K562 (cell line): ENCODE data around the gene FAM98C. TPM values are rescaled to one million over a fixed set of nuclear protein-coding genes. Genes with fewer than 3 reads are reported as not detected.

ENCODE experiments used
- CBFB ChIP-seq: sonication (generic); formaldehyde crosslinking; IDR thresholded peaks from 2 replicates; pipeline ENCODE4 v1.4.0; 2020; ENCODE audit warnings: mild to moderate bottlenecking, missing genetic modification reagents
- CEBPB ChIP-seq: fragments of 450-650 bp; IDR thresholded peaks from 2 replicates; pipeline ENCODE4 v1.6.1; 2016; ENCODE audit warnings: missing genetic modification characterization, missing compliant biosample characterization
- DPF2 ChIP-seq: fragments of 450-650 bp; IDR thresholded peaks from 2 replicates; pipeline ENCODE4 v1.6.1; 2016
- EHMT2 ChIP-seq: fragments of 450-650 bp; IDR thresholded peaks from 2 replicates; pipeline ENCODE4 v1.6.1; 2018; ENCODE audit warnings: antibody characterized with exemption
- ELF1 ChIP-seq: fragments of 200-800 bp; sonication (Bioruptor generic); IDR thresholded peaks from 2 replicates; pipeline ENCODE4 v1.6.1; 2016; ENCODE audit warnings: missing genetic modification characterization, missing compliant biosample characterization
- EZH2 ChIP-seq: IDR thresholded peaks from 2 replicates; pipeline ENCODE4 v1.6.1; 2012; ENCODE audit warnings: low read depth, mild to moderate bottlenecking, inconsistent platforms, low read length, borderline replicate concordance
- IRF2 ChIP-seq: sonication (generic); formaldehyde crosslinking; IDR thresholded peaks from 2 replicates; pipeline ENCODE4 v1.8.1; 2022; ENCODE audit warnings: mild to moderate bottlenecking, missing genetic modification reagents
- JUNB ChIP-seq: fragments of 450-650 bp; formaldehyde crosslinking; conservative IDR thresholded peaks from 2 replicates; pipeline ENCODE4 v1.4.0; 2020; ENCODE audit warnings: mild to moderate bottlenecking
- MYC ChIP-seq, 2 experiments: fragments of 250-450 bp in 1 of 2; sonication (Bioruptor Pico) in 1 of 2; IDR thresholded peaks; 2 replicates each; pipeline versions ENCODE4 v1.5.1 to v1.6.1; 2012 to 2021; ENCODE audit warnings: low read depth in 2 of 2, borderline replicate concordance in 1 of 2, improper control_type of control experiment in 1 of 2, low read length in 1 of 2, mild to moderate bottlenecking in 1 of 2, moderate library complexity in 1 of 2
- NEUROD1 ChIP-seq: fragments of 150-350 bp; IDR thresholded peaks from 2 replicates; pipeline ENCODE4 v1.6.1; 2014; ENCODE audit warnings: borderline replicate concordance, low read length, low read depth; ENCODE audit not compliant: partially characterized antibody
- NFRKB ChIP-seq: fragments of 450-650 bp; IDR thresholded peaks from 2 replicates; pipeline ENCODE4 v1.6.1; 2016; ENCODE audit warnings: low read depth
- NR3C1 ChIP-seq: sonication (generic); formaldehyde crosslinking; IDR thresholded peaks from 2 replicates; pipeline ENCODE4 v1.8.1; 2022; ENCODE audit warnings: missing genetic modification reagents
- PPARD ChIP-seq: fragments of 250-450 bp; sonication (Bioruptor Pico); IDR thresholded peaks from 2 replicates; pipeline ENCODE4 v1.8.0; 2022; ENCODE audit warnings: inconsistent platforms, mild to moderate bottlenecking, moderate library complexity
- RAD21 ChIP-seq, 2 experiments: fragments of 250-450 bp in 1 of 2; fragments of 450-650 bp in 1 of 2; sonication (Bioruptor Pico) in 1 of 2; formaldehyde crosslinking in 1 of 2; IDR thresholded peaks in 1 of 2; conservative IDR thresholded peaks in 1 of 2; 2 replicates each; pipeline versions ENCODE4 v1.4.0 to v1.8.0; 2020 to 2022; ENCODE audit warnings: mild to moderate bottlenecking in 2 of 2, moderate library complexity in 1 of 2
- RB1 ChIP-seq: fragments of 450-650 bp; IDR thresholded peaks from 2 replicates; pipeline ENCODE4 v1.6.1; 2017; ENCODE audit warnings: low read depth, mild to moderate bottlenecking
- RBFOX2 ChIP-seq: fragments of 200-400 bp; formaldehyde crosslinking; IDR thresholded peaks from 2 replicates; pipeline ENCODE4 v1.6.1; 2017; ENCODE audit warnings: low read depth, mild to moderate bottlenecking, low read length, moderate library complexity
- SMAD3 ChIP-seq: fragments of 450-650 bp; formaldehyde crosslinking; conservative IDR thresholded peaks from 2 replicates; pipeline ENCODE4 v1.4.0; 2020; ENCODE audit warnings: mild to moderate bottlenecking
- ZBED1 ChIP-seq: IDR thresholded peaks from 2 replicates; pipeline ENCODE4 v1.6.1; 2014
- ZC3H4 ChIP-seq: sonication (generic); formaldehyde crosslinking; IDR thresholded peaks from 2 replicates; pipeline ENCODE4 v1.9.0; 2021; ENCODE audit warnings: missing genetic modification reagents, borderline replicate concordance
- ZNF239 ChIP-seq: fragments of 250-450 bp; sonication (Bioruptor Pico); IDR thresholded peaks from 2 replicates; pipeline ENCODE4 v1.4.0; 2020; ENCODE audit warnings: mild to moderate bottlenecking
- ZNF551 ChIP-seq: fragments of 250-450 bp; sonication (Bioruptor Pico); IDR thresholded peaks from 2 replicates; pipeline ENCODE4 v1.5.0; 2021; ENCODE audit warnings: mild to moderate bottlenecking, moderate library complexity
- ZNF695 ChIP-seq: fragments of 450-650 bp; formaldehyde crosslinking; IDR thresholded peaks from 2 replicates; pipeline ENCODE4 v1.4.0; 2020; ENCODE audit warnings: mild to moderate bottlenecking, moderate library complexity
- ZNF75A ChIP-seq: fragments of 450-650 bp; formaldehyde crosslinking; IDR thresholded peaks from 2 replicates; pipeline ENCODE4 v1.4.0; 2020; ENCODE audit warnings: mild to moderate bottlenecking
- ZNF79 ChIP-seq: fragments of 250-450 bp; sonication (Bioruptor Pico); IDR thresholded peaks from 2 replicates; pipeline ENCODE4 v1.4.0; 2020; ENCODE audit warnings: low read depth, mild to moderate bottlenecking, moderate library complexity
- polyA plus RNA-seq, 8 experiments: library from polyadenylated mRNA; depleted of rRNA in 4 of 8; stranded (reverse) in 5 of 8; unstranded in 3 of 8; fragments of >200 nt; fragmentation: Nextera tagmentation in 2 of 8; fragmentation: Illumina TruSeq in 1 of 8; extraction: Ambion mirVana in 2 of 8; extraction: Trizol in 1 of 8; gene quantifications; 2 replicates each; pipeline versions ENCODE4 v1.2.1 to v1.2.3, GENCODE V29; 2011 to 2014; ENCODE audit warnings: inconsistent platforms in 1 of 8, missing spikeins in 1 of 8
- total RNA-seq, 7 experiments: library from RNA; depleted of rRNA in 6 of 7; stranded (reverse); fragments of >200 nt in 6 of 7; fragmentation: Illumina TruSeq in 2 of 7; extraction: Trizol in 2 of 7; gene quantifications; 2 replicates each; pipeline versions ENCODE4 v1.2.1 to v1.2.3, GENCODE V29; 2011 to 2021; ENCODE audit warnings: low replicate concordance in 1 of 7
- TF ChIP-seq, protein P1 (sequence below): fragments of 250-450 bp; sonication (Bioruptor Pico); IDR thresholded peaks from 2 replicates; pipeline ENCODE4 v1.9.0; 2021; ENCODE audit warnings: mild to moderate bottlenecking
- TF ChIP-seq, protein P2 (sequence below): fragments of 450-650 bp; IDR thresholded peaks from 2 replicates; pipeline ENCODE4 v1.6.1; 2016; ENCODE audit warnings: antibody characterized with exemption
- TF ChIP-seq, protein P3 (sequence below): sonication (generic); formaldehyde crosslinking; IDR thresholded peaks from 2 replicates; pipeline ENCODE4 v1.8.1; 2023; ENCODE audit warnings: mild to moderate bottlenecking, missing genetic modification reagents

Gene FAM98C
- total and polyA plus RNA-seq, 9 of the 15 experiments (the other 6 are each of a cell fraction or from before 2014, with no cell fraction given): 1.7 to 43.8 (median 13.7) TPM

DNA sequence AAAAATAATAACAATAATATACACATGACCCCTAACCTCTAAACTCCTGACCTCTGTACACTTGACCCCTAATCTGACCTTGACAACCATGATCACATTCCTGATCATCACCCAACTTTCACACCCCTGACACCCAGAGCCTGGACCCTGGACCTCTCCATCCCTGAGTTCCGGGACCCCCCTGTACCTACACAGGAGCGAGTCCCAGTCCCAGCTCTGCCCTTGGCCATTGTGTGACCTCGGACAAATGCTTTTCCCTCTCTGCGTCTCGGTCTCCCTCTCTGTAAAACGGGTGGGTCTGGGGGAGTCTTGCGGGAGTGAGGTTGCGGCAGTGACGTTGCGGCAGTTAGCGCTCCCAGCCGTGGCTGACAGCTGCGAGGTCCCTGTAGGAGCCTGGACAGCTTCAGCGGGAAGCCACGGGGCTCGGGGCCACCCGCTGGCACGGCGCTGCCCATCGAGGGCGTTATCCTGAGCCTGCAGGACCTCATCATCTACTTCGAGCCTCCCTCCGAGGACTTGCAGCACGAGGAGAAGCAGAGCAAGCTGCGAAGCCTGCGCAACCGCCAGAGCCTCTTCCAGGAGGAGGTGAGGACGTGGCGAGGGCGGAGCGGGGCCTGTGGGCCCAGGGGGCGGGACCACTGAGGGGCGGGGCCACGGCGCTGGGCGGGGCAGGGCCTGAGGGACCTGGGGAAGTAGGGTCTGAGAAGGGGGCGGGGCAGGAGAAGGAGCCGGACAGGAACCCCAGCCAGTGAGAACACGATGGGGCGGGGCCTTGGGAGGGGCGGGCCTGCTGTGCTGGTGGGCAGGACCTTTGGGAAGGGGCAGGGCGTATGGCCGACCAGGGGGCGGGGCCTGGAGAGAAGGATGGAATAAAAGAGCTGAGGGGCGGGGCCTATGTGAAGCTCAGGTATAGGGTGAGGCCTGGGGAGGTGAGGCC is 49.8 kb downstream of the FAM98C start (continued):
- TF ChIP-seq, protein P1, sequence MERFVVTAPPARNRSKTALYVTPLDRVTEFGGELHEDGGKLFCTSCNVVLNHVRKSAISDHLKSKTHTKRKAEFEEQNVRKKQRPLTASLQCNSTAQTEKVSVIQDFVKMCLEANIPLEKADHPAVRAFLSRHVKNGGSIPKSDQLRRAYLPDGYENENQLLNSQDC (CRISPR knock-in tag): no peak
- no peak for TF ChIP-seq RAD21 (CRISPR knock-in tag; conservative IDR thresholded peaks at IDR 0.05 in 1 of 2, IDR thresholded peaks at IDR 0.05 in 1 of 2)
- no peak for TF ChIP-seq NEUROD1
- TF ChIP-seq, protein P2, sequence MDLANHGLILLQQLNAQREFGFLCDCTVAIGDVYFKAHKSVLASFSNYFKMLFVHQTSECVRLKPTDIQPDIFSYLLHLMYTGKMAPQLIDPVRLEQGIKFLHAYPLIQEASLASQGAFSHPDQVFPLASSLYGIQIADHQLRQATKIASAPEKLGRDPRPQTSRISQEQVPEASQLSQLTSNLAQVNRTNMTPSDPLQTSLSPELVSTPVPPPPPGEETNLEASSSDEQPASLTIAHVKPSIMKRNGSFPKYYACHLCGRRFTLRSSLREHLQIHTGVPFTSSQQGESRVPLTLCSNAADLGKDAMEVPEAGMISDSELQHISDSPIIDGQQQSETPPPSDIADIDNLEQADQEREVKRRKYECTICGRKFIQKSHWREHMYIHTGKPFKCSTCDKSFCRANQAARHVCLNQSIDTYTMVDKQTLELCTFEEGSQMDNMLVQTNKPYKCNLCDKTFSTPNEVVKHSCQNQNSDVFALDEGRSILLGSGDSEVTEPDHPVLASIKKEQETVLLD: peak; percentile 58; the same call in 1 of the 2 replicates
- TF ChIP-seq ZNF695 (CRISPR knock-in tag): no peak
- no peak for TF ChIP-seq ZNF239
- TF ChIP-seq RB1: no peak
- no peak for TF ChIP-seq ELF1
- TF ChIP-seq NFRKB: peak; percentile 57; the same call in 1 of the 2 replicates
- no peak for TF ChIP-seq JUNB (CRISPR knock-in tag)
- no peak for TF ChIP-seq SMAD3
- TF ChIP-seq EHMT2: 0 out of 2 replicates have a peak, but pooled peaks have one; percentile 5
- TF ChIP-seq ZNF75A (CRISPR knock-in tag): no peak
- TF ChIP-seq CEBPB (tag): peak; percentile 51; the same call in 1 of the 2 replicates
- no peak for TF ChIP-seq IRF2
- TF ChIP-seq RBFOX2: peak; percentile 85
- 0 out of 2 replicates have a peak, but pooled peaks have one; percentile 49 for TF ChIP-seq ZBED1
- no peak for TF ChIP-seq EZH2
- no peak for TF ChIP-seq ZNF79
- TF ChIP-seq DPF2: peak; percentile 46; the same call in 1 of the 2 replicates
- TF ChIP-seq ZNF551 (CRISPR knock-in tag): no peak
- peak; percentile 77; the same call in 1 of the 2 replicates for TF ChIP-seq CBFB (CRISPR knock-in tag)
- peak; percentile 58; the same call in 1 of the 2 replicates for TF ChIP-seq MYC (IDR thresholded peaks at IDR 0.05; ENCODE audit: low read depth, low read length)
- TF ChIP-seq MYC (CRISPR knock-in tag; IDR thresholded peaks at IDR 0.05; ENCODE audit: borderline replicate concordance, low read depth): no peak
- no peak for TF ChIP-seq PPARD (CRISPR knock-in tag)
- TF ChIP-seq, protein P3, sequence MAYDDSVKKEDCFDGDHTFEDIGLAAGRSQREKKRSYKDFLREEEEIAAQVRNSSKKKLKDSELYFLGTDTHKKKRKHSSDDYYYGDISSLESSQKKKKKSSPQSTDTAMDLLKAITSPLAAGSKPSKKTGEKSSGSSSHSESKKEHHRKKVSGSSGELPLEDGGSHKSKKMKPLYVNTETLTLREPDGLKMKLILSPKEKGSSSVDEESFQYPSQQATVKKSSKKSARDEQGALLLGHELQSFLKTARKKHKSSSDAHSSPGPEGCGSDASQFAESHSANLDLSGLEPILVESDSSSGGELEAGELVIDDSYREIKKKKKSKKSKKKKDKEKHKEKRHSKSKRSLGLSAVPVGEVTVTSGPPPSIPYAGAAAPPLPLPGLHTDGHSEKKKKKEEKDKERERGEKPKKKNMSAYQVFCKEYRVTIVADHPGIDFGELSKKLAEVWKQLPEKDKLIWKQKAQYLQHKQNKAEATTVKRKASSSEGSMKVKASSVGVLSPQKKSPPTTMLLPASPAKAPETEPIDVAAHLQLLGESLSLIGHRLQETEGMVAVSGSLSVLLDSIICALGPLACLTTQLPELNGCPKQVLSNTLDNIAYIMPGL (CRISPR knock-in tag): no peak
- no peak for TF ChIP-seq NR3C1 (CRISPR knock-in tag)
- TF ChIP-seq ZC3H4 (CRISPR knock-in tag): peak; percentile 28; the same call in 1 of the 2 replicates
